GM10248 (cell line): ENCODE measurements around the gene MCRS1.

Experiments used
- CTCF ChIA-PET: fragments of 300-600 bp; sonication (Branson Sonifier 250); formaldehyde crosslinking; extraction: SDS; loops from one replicate; lab custom pipeline; 2021; ENCODE audit warnings: antibody characterized with exemption; lab: Yijun Ruan, JAX
- POLR2A ChIA-PET: fragments of 350-650 bp; sonication (Branson Sonifier 250); formaldehyde crosslinking; extraction: SDS; loops from one replicate; lab custom pipeline; 2020; ENCODE audit warnings: antibody characterized with exemption; lab: Yijun Ruan, JAX
- DNase-seq: peaks from one replicate; pipeline ENCODE4 v3.0.0; 2012; ENCODE audit errors: extremely low spot score
- TF ChIP-seq, protein P1 (sequence below): IDR thresholded peaks from 2 replicates; pipeline ENCODE4 v1.5.1; 2012; ENCODE audit warnings: mild to moderate bottlenecking, low read depth; ENCODE audit errors: extremely low read depth, missing control alignments, control extremely low read depth

The MCRS1 gene

DNA sequence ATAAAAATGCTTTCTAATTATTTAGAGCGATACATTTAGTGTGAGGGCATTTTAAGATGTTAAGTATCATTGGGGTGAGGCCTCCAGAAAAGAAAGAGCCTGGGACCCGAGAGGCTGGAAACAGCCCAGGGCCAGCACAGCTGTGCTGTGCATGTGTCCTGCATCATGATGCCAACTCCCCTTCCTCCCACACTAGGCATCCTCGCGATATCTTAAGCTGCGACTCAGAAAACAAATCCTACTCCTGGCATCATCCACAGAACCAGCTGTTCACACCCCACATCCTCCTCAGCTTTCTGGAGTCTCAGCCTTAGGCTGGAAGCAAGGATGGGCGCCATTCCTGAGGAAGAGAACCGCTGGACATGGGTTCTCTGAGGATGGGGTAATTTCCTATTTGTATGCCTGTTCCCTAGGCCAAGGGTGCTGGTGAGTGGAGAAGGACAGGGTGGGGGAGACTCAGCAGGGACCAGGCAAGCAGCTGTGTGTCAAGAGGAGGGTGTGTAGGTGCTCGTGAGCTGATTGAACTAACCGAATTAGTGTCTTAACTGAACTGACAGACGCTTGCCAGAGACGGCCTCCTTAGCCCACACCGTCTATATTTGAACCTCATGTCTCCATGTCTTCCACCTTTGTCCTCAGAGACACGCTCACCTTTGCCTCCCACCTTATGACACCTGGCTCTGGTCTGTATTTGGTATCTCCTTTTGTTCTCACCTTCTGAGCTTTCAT, 15.6 kb upstream of the MCRS1 start:
- CTCF ChIA-PET = interaction anchor here (0.8 to 8.4 kb wide), 8 partner anchors 13 to 295 kb away, joined by 3 to 113 read pairs (median 14); partner anchors contain the start of genes DNAJC22 and PRPF40B

DNA sequence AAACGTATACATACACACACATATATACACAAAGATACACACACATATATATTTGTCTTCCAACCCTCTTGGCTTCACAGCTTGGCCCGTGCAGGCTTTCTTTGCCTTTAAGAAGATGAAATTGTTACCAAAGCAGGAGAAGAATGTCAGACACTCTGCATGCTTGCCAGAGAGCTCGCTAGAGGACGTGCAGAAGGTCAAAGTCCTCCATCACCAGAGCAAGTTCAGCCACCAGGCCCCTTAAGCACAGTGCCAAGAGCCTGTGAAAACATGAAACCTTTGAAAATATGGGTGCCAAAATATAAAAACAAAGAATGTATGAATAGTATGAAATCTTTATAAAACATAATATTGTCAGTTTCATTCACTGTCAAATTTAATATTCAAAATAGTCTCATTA, 14.9 kb upstream of the MCRS1 start:
- no peak for DNase-seq
- ChIA-PET POLR2A (interaction anchor here (0.9 kb wide), 1 partner anchor 216 kb away, joined by 5 read pairs; the partner anchor contains the start of gene SPATS2), CTCF (interaction anchor here (0.8 to 8.4 kb wide), 9 partner anchors 12 to 294 kb away, joined by 3 to 113 read pairs (median 4); partner anchors contain the start of genes DNAJC22, PRPF40B and TMBIM6)
- TF ChIP-seq, protein P1, sequence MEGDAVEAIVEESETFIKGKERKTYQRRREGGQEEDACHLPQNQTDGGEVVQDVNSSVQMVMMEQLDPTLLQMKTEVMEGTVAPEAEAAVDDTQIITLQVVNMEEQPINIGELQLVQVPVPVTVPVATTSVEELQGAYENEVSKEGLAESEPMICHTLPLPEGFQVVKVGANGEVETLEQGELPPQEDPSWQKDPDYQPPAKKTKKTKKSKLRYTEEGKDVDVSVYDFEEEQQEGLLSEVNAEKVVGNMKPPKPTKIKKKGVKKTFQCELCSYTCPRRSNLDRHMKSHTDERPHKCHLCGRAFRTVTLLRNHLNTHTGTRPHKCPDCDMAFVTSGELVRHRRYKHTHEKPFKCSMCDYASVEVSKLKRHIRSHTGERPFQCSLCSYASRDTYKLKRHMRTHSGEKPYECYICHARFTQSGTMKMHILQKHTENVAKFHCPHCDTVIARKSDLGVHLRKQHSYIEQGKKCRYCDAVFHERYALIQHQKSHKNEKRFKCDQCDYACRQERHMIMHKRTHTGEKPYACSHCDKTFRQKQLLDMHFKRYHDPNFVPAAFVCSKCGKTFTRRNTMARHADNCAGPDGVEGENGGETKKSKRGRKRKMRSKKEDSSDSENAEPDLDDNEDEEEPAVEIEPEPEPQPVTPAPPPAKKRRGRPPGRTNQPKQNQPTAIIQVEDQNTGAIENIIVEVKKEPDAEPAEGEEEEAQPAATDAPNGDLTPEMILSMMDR = no peak

More for the DNA sequence above, 15.6 kb upstream of the MCRS1 start:
- no peak for DNase-seq
- TF ChIP-seq, protein P1 = no peak
- POLR2A ChIA-PET = no interaction called here

DNA sequence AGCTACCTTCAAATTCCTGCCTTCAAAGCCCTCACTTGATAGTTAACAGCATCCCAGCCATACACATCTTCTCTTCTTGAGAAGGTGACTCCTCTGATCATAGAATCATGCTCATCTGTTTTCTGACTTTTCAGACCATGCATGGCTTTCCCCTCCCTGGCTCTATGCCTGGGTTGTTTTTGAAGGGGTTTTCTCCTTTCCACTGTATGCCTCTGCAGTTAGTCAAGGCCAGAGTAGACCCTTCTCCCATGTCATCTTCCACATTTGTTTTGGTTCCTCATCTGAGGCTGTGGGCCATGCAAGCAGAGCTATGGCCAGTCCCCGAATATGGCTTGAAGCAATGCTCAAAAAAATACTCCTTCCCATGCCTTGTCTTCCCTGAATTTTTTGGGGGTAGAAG, 14.3 kb upstream of the MCRS1 start:
- CTCF ChIA-PET = interaction anchor here (1.3 to 8.4 kb wide), 17 partner anchors 11 to 293 kb away, joined by 3 to 113 read pairs (median 14); partner anchors contain the start of genes DNAJC22, FAM186B, PRPF40B and TMBIM6
- POLR2A ChIA-PET = interaction anchor here (0.9 kb wide), 1 partner anchor 215 kb away, joined by 5 read pairs; the partner anchor contains the start of gene SPATS2
- DNase-seq = peak; percentile 40
- TF ChIP-seq, protein P1 = no peak

DNA sequence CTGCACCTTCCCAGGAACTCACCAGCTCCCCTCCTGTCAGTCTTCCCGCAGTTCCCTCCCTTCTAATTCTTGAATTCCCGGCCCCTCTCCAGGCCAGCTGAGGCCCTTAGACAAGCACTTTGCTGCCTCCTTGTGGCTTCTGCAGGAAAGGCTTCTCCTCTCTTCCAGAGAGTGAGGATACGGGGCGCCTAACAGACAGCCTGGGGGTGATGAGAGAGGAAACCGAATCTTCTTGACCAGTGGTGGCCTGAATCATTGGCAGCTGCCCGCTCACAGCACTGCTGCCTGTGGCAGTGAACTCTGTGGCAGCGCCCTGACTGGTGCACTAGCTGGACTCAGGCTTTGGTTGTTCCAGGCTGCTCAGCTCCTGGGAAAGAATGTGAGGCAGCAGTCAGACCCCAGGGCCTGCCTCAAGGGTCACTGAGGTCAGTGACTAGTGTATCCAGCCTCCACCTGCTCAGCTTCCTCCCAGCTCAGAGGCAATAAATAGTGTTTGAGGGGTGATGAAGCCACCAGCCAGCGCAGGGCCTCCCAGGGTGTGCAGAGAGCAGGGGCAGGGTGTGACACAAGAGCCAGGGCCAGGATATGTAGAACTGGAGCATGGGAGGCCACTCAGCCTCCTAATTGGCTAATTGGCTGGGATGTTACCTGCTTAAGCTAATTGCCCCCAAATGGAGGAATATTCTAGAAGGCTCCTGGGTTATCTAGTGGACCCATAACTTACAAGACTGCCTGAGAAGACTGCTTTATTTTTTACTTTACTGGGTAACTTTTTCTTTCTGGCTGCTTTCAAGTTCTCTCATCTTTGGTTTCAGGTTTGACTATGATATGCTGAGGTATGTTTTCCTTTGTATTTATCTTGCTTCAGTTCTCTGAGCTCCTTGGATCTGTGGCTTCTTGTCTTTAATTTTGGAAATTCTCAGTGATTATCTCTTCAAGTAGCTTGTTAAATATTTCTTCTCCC, 12.9 kb upstream of the MCRS1 start:
- TF ChIP-seq, protein P1 = peak; percentile 91

DNA sequence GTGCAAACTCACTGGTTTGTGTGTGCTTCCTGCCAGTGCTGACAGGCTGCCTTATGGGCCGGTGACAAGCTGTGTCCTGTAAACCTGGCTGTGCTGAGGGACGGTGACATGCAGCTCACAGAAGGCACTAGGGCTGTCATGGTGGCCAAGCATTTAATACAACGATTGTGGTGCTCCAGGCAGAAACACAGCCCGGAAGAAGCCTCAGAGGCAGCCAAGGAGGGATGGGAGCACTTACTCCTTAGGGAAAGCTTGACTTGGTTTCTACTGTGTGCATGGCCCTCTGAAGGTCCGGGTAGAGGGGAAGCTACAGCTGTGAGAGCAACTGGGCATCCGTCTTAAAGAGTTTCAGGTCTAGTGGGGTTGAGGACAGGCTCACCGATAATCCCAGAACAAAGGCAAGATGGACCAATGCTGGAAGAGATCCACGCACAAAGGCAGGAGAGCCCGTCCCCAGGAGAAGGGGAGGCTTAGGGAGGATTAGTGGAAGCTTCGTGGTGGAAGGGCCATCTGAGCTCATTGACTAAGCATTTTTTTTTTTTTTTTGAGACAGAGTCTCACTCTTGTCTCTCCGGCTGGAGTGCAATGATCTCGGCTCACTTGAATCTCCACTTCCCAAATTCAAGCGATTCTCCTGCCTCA, 10.7 kb upstream of the MCRS1 start:
- no peak for DNase-seq
- POLR2A ChIA-PET = no interaction called here
- CTCF ChIA-PET = interaction anchor here (2.9 to 8.4 kb wide), 10 partner anchors 8 to 232 kb away, joined by 10 to 113 read pairs (median 34); partner anchors contain the start of genes DNAJC22 and FAM186B
- TF ChIP-seq, protein P1 = no peak

More for the DNA sequence above, 12.9 kb upstream of the MCRS1 start:
- peak; percentile 79 for DNase-seq
- ChIA-PET CTCF (interaction anchor here (0.6 to 8.4 kb wide), 58 partner anchors 9 to 312 kb away, joined by 3 to 113 read pairs (median 4); partner anchors contain the start of genes DNAJC22, FAM186B, KCNH3 and PRPF40B), POLR2A (interaction anchor here (0.6 to 1.8 kb wide), 4 partner anchors 8 to 41 kb away, joined by 3 to 4 read pairs (median 3); no protein-coding TSS in a partner anchor)
